ENCODE measurements around the gene CHDH. TPM values are rescaled to one million over a fixed set of nuclear protein-coding genes. Genes with fewer than 3 reads are reported as not detected.
A peak's percentile ranks its signal among the peaks of the same experiment; 100 is the strongest.

Gene CHDH
- total RNA-seq, 1 donor from 2014 or later = 2.4 TPM

GRCh38 chr3:53824795-53825194 is 21.4 kb downstream of the CHDH start:
- no peak for DNase-seq (ENCODE audit: low read depth)

GRCh38 chr3:53823956-53824657 is 22.1 kb downstream of the CHDH start:
- DNase-seq (ENCODE audit: low read depth) = no peak

GRCh38 chr3:53823026-53823955 is 22.9 kb downstream of the CHDH start:
- DNase-seq (ENCODE audit: low read depth) = no peak

- DNase-seq (ENCODE audit: low read depth) = no peak
Observed at GRCh38 chr3:53822331-53822741, 23.9 kb downstream of the CHDH start.

- peak; percentile 98 for DNase-seq (ENCODE audit: low read depth)
Observed at GRCh38 chr3:53821631-53822121, 24.5 kb downstream of the CHDH start.

- DNase-seq (ENCODE audit: low read depth) = peak; percentile 79
Observed at GRCh38 chr3:53820756-53821580, 25.3 kb downstream of the CHDH start.

- DNase-seq (ENCODE audit: low read depth) = no peak
Observed at GRCh38 chr3:53820084-53820483, 26.1 kb downstream of the CHDH start.

- no peak for DNase-seq (ENCODE audit: low read depth)
Observed at GRCh38 chr3:53819163-53819868, 26.9 kb downstream of the CHDH start.

GRCh38 chr3:53818221-53819162 is 27.7 kb downstream of the CHDH start:
- no peak for DNase-seq (ENCODE audit: low read depth)

- no peak for DNase-seq (ENCODE audit: low read depth)
Observed at GRCh38 chr3:53817809-53818208, 28.4 kb downstream of the CHDH start.

- no peak for DNase-seq (ENCODE audit: low read depth)
Observed at GRCh38 chr3:53817211-53817610, 29.0 kb downstream of the CHDH start.

- no peak for DNase-seq (ENCODE audit: low read depth)
Observed at GRCh38 chr3:53816425-53816824, 29.8 kb downstream of the CHDH start.

GRCh38 chr3:53815651-53816050 is 30.6 kb downstream of the CHDH start:
- no peak for DNase-seq (ENCODE audit: low read depth)

- no peak for DNase-seq (ENCODE audit: low read depth)
Observed at GRCh38 chr3:53815067-53815466, 31.2 kb downstream of the CHDH start.

- no peak for DNase-seq (ENCODE audit: low read depth)
Observed at GRCh38 chr3:53813876-53814275, 32.3 kb downstream of the CHDH start.

GRCh38 chr3:53813229-53813628 is 33.0 kb downstream of the CHDH start:
- DNase-seq (ENCODE audit: low read depth) = no peak

- no peak for DNase-seq (ENCODE audit: low read depth)
Observed at GRCh38 chr3:53812434-53812833, 33.8 kb downstream of the CHDH start.

GRCh38 chr3:53811143-53811927 is 34.9 kb downstream of the CHDH start:
- DNase-seq (ENCODE audit: low read depth) = no peak

Measured in myocyte (in vitro differentiated cells).